ENCODE results near the gene RIT2.

The RIT2 gene

DNA sequence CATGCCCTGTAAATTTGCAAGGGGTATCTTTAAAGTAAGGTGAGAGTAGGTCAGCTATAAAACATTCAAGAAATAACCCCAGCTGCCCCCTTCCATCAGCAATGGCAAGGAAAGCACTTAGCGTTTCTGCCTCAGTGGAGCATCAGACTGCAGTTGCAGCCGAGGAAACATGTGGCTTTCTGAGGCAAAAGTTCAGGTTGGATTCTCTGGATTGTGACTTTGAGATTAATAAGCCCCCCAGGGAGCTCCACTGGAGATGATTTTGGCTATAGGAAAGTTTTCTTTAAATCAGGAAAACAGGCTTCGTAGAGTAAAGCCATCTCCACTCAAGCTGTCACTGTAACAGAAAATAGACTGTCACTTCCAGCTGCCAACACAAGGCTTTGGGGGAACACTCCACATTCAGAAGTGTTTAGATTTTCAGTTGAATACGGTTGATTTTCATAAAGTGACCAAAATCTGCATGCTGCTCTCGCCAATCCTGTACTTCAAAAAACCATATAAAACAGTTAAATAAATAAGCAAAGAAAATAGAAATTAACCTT is 15.3 kb upstream of the RIT2 start:
- Histone ChIP-seq H3K27me3 (ENCODE audit: control insufficient read depth, insufficient read depth, low read length) (no peaks in the 10 kb centered on the region), H3K36me3 (ENCODE audit: control insufficient read depth, insufficient read depth, low read length) (no peaks in the 10 kb centered on the region), H3K4me3 (ENCODE audit: low read depth, low read length) (no peak overlapping the region), H3K9ac (ENCODE audit: low read depth, low read length) (no peak overlapping the region), H3K27ac (ENCODE audit: low read depth, low read length) (no peak overlapping the region), H3K4me1 (ENCODE audit: control insufficient read depth, insufficient read depth, low read length) (peaks cover 6% of the 10 kb centered on the region; the same call in 1 of the 2 replicates), H3K9me3 (ENCODE audit: control insufficient read depth, insufficient read depth, low read length) (no peaks in the 10 kb centered on the region; the same call in 1 of the 2 replicates)

DNA sequence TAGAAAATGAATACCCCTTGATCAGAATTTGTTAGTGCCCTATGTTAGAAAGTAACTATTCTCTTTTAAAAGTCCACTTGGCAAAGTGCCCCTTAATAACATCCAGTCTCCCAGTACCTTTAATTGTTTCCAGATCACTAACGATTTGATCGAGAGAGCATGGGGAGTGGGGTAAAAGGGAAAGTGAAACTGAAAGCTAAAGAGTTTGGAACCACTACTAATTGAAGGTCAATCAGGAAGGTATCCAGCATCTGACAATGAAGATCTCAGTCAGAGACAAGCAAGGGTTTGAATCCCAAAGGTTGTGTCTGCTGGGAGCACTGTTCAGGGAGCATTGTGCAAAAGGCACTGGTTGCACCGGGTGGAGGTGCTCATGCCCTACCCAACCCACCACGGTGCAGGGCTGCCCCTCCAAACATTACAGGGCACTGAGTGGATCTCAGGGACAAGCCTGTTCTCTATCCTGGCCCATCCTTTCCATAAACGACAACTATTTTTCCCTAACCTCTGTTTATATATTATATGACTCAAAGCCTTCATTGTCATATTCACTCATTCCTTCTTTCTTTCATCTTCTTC is 14.6 kb upstream of the RIT2 start:
- Histone ChIP-seq H3K4me3 (ENCODE audit: low read depth, low read length) (no peak overlapping the region), H3K4me1 (ENCODE audit: control insufficient read depth, insufficient read depth, low read length) (peaks cover 6% of the 10 kb centered on the region; the same call in 1 of the 2 replicates), H3K27ac (ENCODE audit: low read depth, low read length) (no peak overlapping the region), H3K27me3 (ENCODE audit: control insufficient read depth, insufficient read depth, low read length) (no peaks in the 10 kb centered on the region), H3K9ac (ENCODE audit: low read depth, low read length) (no peak overlapping the region), H3K36me3 (ENCODE audit: control insufficient read depth, insufficient read depth, low read length) (no peaks in the 10 kb centered on the region), H3K9me3 (ENCODE audit: control insufficient read depth, insufficient read depth, low read length) (no peaks in the 10 kb centered on the region; the same call in 1 of the 2 replicates)

DNA sequence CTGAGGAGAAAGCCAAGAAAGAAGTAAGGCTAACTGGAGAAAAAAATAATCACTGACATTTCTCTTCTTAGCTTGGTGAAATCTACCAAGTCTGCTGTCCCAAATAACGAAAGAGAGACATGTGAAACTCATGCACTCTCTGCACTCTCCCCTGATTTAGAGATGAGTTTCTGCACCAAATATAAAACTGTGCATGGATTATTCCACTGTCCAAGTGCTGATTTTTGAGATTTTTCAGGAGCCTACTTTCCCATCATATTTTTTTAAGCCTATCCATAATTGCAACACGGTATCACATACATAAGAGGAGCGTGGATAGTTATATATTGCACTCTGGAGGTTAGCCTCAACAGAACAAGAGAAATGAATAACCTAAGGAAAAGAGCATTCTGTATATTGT is 10.0 kb upstream of the RIT2 start:
- Histone ChIP-seq H3K9ac (ENCODE audit: low read depth, low read length) (no peak overlapping the region), H3K27me3 (ENCODE audit: control insufficient read depth, insufficient read depth, low read length) (no peaks in the 10 kb centered on the region), H3K36me3 (ENCODE audit: control insufficient read depth, insufficient read depth, low read length) (no peaks in the 10 kb centered on the region), H3K4me1 (ENCODE audit: control insufficient read depth, insufficient read depth, low read length) (peaks cover 6% of the 10 kb centered on the region; the same call in 1 of the 2 replicates), H3K9me3 (ENCODE audit: control insufficient read depth, insufficient read depth, low read length) (no peaks in the 10 kb centered on the region), H3K4me3 (ENCODE audit: low read depth, low read length) (no peak overlapping the region), H3K27ac (ENCODE audit: low read depth, low read length) (no peak overlapping the region)

DNA sequence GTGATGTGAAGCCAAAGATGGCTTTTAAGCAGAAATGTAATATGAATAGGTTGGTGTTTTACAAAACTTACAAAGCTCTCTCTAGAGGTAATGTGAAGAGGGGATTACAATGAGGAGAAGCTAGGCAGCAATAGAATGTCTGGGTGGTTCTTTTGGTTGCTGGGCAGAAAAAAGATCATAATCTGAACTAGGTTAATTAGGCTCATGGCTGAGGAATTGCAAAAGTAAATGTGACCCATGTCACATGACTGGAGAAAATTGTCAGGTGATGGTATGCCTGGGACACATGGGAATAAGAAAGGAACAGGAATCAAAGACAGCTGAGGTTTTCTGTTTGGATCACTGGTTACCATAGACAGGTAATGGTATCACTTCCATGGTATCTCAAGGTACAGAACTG is 7.5 kb upstream of the RIT2 start:
- H3K27ac ChIP-seq (ENCODE audit: low read depth, low read length) = no peak overlapping the region
- no peaks in the 10 kb centered on the region for H3K27me3 ChIP-seq (ENCODE audit: control insufficient read depth, insufficient read depth, low read length)
- H3K9me3 ChIP-seq (ENCODE audit: control insufficient read depth, insufficient read depth, low read length) = no peaks in the 10 kb centered on the region
- H3K4me3 ChIP-seq (ENCODE audit: low read depth, low read length) = no peak overlapping the region
- H3K36me3 ChIP-seq (ENCODE audit: control insufficient read depth, insufficient read depth, low read length) = no peaks in the 10 kb centered on the region
- H3K9ac ChIP-seq (ENCODE audit: low read depth, low read length) = no peak overlapping the region
- H3K4me1 ChIP-seq (ENCODE audit: control insufficient read depth, insufficient read depth, low read length) = peaks cover 6% of the 10 kb centered on the region; the same call in 1 of the 2 replicates

DNA sequence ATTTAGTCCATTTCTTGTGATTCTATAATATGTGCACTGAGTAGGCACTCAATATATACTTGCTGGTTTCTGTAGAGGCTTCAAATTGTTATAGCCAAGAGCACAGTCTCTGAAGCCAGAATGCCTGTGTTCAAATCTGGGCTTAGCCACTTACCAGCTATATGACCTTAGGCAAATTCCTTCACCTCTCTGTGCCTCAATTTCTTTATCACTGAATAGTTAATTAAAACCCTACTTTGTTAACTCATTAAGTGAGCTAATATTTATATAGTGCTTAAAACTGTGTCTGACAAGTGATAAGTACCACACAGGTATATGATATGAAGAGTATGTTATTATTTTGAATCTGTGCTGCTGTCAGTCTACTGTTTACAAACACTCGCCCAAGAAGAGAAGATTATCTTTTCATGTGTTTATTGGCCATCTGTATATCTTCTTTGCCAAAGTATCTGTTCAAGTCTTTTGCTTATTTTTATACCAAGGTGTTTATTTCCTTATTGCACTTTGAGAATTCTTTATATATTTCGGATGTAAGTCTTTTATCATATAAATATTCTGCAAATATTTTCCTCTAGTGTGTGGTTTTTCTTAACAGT is 1.3 kb upstream of the RIT2 start:
- Histone ChIP-seq H3K9ac (ENCODE audit: low read depth, low read length) (no peak overlapping the region), H3K27me3 (ENCODE audit: control insufficient read depth, insufficient read depth, low read length) (no peaks in the 10 kb centered on the region), H3K4me1 (ENCODE audit: control insufficient read depth, insufficient read depth, low read length) (no peaks in the 10 kb centered on the region), H3K36me3 (ENCODE audit: control insufficient read depth, insufficient read depth, low read length) (no peaks in the 10 kb centered on the region), H3K27ac (ENCODE audit: low read depth, low read length) (no peak overlapping the region), H3K4me3 (ENCODE audit: low read depth, low read length) (no peak overlapping the region), H3K9me3 (ENCODE audit: control insufficient read depth, insufficient read depth, low read length) (no peaks in the 10 kb centered on the region)

DNA sequence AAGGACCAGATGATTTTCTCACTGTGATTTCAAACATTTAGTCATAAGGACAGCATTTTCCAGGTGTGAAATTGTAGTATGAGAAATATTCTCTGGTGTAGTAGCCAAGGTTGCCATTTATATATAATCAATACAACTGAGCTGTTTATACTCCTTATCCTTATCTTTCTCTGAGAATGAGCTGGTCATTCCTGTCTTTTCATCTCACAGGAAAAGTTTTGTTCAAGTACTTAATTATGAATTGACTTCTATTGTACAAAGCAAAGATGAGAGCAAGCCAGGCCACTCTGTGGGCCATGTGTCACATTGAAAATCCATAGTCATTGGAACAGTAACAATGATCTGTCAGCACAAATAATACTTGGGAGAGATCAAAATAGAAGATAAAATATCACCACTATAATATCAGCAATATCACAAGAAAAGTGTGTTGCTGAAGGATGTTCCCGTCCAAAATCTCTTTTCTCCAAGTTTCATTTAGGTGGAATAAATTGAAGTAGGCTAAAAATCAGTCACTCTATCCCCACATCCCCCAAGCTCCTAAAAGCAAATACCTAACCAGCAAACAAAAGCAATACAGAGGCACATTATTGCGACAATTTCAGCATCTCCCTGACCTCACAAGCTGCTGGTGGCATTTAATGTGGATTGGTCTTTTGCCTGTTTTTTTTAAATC is 2.1 kb downstream of the RIT2 start:
- Histone ChIP-seq H3K9me3 (ENCODE audit: control insufficient read depth, insufficient read depth, low read length) (no peaks in the 10 kb centered on the region), H3K4me1 (ENCODE audit: control insufficient read depth, insufficient read depth, low read length) (no peaks in the 10 kb centered on the region), H3K4me3 (ENCODE audit: low read depth, low read length) (no peak overlapping the region), H3K27me3 (ENCODE audit: control insufficient read depth, insufficient read depth, low read length) (no peaks in the 10 kb centered on the region), H3K36me3 (ENCODE audit: control insufficient read depth, insufficient read depth, low read length) (no peaks in the 10 kb centered on the region), H3K9ac (ENCODE audit: low read depth, low read length) (no peak overlapping the region), H3K27ac (ENCODE audit: low read depth, low read length) (no peak overlapping the region)

DNA sequence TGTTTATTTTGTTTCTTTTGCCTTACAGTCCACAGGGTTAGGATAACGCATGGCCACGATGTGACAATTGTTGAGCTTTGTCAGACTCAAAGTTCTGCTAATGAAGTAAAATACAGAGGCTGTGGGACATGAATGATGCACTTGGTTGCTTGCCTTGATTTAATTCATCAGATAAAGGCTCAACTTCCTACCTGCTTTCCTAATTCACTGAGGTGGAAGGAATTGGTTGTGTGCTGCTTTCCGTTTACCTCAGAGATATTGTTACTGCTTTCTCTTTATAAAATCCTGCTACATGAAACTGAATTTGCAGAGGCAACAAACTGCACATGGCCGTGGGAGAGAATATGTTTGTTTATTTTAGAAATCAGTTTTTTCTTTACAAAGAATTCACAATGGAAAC is 6.6 kb downstream of the RIT2 start:
- Histone ChIP-seq H3K27me3 (ENCODE audit: control insufficient read depth, insufficient read depth, low read length) (no peaks in the 10 kb centered on the region), H3K4me1 (ENCODE audit: control insufficient read depth, insufficient read depth, low read length) (peaks cover 3% of the 10 kb centered on the region), H3K36me3 (ENCODE audit: control insufficient read depth, insufficient read depth, low read length) (no peaks in the 10 kb centered on the region), H3K9me3 (ENCODE audit: control insufficient read depth, insufficient read depth, low read length) (no peaks in the 10 kb centered on the region), H3K27ac (ENCODE audit: low read depth, low read length) (no peak overlapping the region), H3K4me3 (ENCODE audit: low read depth, low read length) (no peak overlapping the region), H3K9ac (ENCODE audit: low read depth, low read length) (no peak overlapping the region)

DNA sequence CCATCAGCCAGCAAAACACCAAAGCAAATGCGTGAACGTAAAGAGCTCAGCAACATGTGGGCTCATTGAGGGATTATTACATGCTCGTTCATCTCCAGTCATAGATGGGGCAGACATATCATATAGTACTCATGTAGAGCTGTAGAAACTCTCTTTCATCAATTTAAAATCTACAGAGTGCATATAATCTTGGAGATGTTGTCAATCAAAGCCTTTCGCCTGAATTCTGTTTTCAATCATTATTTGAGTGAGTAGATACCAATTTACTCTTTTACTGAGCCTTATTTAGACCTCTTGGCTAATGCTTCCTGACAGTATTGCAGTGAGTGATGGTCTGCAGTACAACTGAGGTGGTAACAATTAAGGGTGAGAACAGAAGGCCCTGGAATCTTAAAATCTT is 7.0 kb downstream of the RIT2 start:
- H3K36me3 ChIP-seq (ENCODE audit: control insufficient read depth, insufficient read depth, low read length) = no peaks in the 10 kb centered on the region
- H3K4me3 ChIP-seq (ENCODE audit: low read depth, low read length) = no peak overlapping the region
- no peaks in the 10 kb centered on the region for H3K27me3 ChIP-seq (ENCODE audit: control insufficient read depth, insufficient read depth, low read length)
- no peak overlapping the region for H3K27ac ChIP-seq (ENCODE audit: low read depth, low read length)
- H3K4me1 ChIP-seq (ENCODE audit: control insufficient read depth, insufficient read depth, low read length) = peaks cover 3% of the 10 kb centered on the region
- no peaks in the 10 kb centered on the region for H3K9me3 ChIP-seq (ENCODE audit: control insufficient read depth, insufficient read depth, low read length)
- no peak overlapping the region for H3K9ac ChIP-seq (ENCODE audit: low read depth, low read length)

DNA sequence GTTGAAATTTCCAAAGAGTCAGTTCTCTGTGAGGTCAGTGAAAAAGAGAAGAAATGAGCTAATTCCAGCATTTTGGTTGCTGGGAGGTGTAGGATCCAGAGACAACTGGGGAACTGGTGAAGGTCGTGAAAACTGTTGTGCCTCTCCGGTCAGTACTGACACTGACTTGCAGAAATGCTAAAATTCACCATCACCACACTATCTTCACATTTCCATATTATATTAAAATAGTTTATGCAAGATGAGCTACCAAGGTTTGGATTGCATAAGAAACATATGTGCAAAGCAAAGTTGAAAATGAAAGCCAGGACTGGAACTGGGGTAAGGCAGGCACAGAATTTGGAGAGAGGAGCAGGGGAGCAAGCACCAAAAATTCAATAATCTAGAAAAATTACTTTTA is 21.8 kb downstream of the RIT2 start:
- no peaks in the 10 kb centered on the region for H3K9me3 ChIP-seq (ENCODE audit: control insufficient read depth, insufficient read depth, low read length)
- H3K36me3 ChIP-seq (ENCODE audit: control insufficient read depth, insufficient read depth, low read length) = no peaks in the 10 kb centered on the region
- no peak overlapping the region for H3K9ac ChIP-seq (ENCODE audit: low read depth, low read length)
- H3K27me3 ChIP-seq (ENCODE audit: control insufficient read depth, insufficient read depth, low read length) = no peaks in the 10 kb centered on the region
- no peak overlapping the region for H3K27ac ChIP-seq (ENCODE audit: low read depth, low read length)
- no peak overlapping the region for H3K4me3 ChIP-seq (ENCODE audit: low read depth, low read length)
- H3K4me1 ChIP-seq (ENCODE audit: control insufficient read depth, insufficient read depth, low read length) = no peaks in the 10 kb centered on the region

DNA sequence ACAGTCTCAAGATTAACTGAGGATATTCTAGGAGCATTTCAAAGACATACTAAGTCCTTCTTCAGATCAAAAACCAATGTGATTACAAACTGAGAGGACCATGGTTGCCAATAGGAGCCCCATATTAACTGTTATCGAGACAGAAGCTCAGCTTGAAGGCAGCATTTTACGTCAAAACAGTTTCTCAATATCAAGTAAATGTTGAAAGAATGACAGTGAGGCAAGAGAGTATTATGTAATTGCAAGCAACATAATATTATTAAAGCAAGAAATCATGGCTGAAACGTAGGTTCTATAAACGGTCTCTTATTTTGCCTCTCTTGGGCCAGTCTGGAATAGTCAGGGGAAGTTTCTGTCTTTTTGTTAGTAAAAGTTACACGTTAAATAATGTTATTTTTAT is 22.9 kb downstream of the RIT2 start:
- Histone ChIP-seq H3K27ac (ENCODE audit: low read depth, low read length) (no peak overlapping the region), H3K36me3 (ENCODE audit: control insufficient read depth, insufficient read depth, low read length) (no peaks in the 10 kb centered on the region), H3K4me1 (ENCODE audit: control insufficient read depth, insufficient read depth, low read length) (no peaks in the 10 kb centered on the region), H3K9me3 (ENCODE audit: control insufficient read depth, insufficient read depth, low read length) (no peaks in the 10 kb centered on the region), H3K9ac (ENCODE audit: low read depth, low read length) (no peak overlapping the region), H3K4me3 (ENCODE audit: low read depth, low read length) (no peak overlapping the region), H3K27me3 (ENCODE audit: control insufficient read depth, insufficient read depth, low read length) (no peaks in the 10 kb centered on the region)

DNA sequence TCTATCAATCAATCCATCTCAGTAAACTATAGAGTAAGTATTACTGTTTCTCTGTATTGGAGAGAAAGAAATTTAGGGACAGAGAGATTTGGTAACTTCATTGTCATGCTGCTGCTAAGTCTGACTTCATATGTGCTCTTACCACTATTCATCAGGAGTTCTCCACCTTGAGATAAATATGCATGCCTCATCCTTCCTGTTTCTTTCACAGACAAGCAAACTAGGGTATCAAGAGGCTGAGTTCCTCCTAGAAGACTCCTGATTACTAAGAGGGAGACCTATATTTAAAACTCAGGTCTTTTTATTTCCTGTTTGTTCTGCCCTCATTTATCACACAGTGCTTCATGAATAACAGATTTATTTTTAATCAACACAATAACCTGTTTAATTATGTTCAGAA is 34.1 kb downstream of the RIT2 start:
- Histone ChIP-seq H3K4me3 (ENCODE audit: low read depth, low read length) (no peak overlapping the region), H3K27me3 (ENCODE audit: control insufficient read depth, insufficient read depth, low read length) (no peaks in the 10 kb centered on the region), H3K4me1 (ENCODE audit: control insufficient read depth, insufficient read depth, low read length) (peaks cover 35% of the 10 kb centered on the region), H3K36me3 (ENCODE audit: control insufficient read depth, insufficient read depth, low read length) (no peaks in the 10 kb centered on the region), H3K27ac (ENCODE audit: low read depth, low read length) (no peak overlapping the region), H3K9me3 (ENCODE audit: control insufficient read depth, insufficient read depth, low read length) (no peaks in the 10 kb centered on the region; the same call in 1 of the 2 replicates), H3K9ac (ENCODE audit: low read depth, low read length) (no peak overlapping the region)
